Natural killer cell (primary cell): ENCODE measurements around the gene RILP. TPM values are rescaled to one million over a fixed set of nuclear protein-coding genes. Genes with fewer than 3 reads are reported as not detected.

Experiments
- ATAC-seq, 3 donors: fragments of 150-1000 bp in 2 of 3; fragments of 200-7000 bp in 1 of 3; cut with Tn5 transposase; 1 replicate in 1 of 3; 2 replicates in 2 of 3; pipeline ENCODE4 v1.10.0; 2021; ENCODE audit warnings: mild to moderate bottlenecking in 2 of 3, moderate library complexity in 2 of 3
- DNase-seq, 2 donors: peaks; one replicate each; pipeline versions ENCODE4 v3.0.0 to v3.0.0-alpha.2; 2013 to 2021; ENCODE audit warnings: mixed read lengths in 1 of 2
- H3K27ac ChIP-seq: one replicate; pipeline ENCODE4 v1.5.1; 2013; ENCODE audit warnings: mild to moderate bottlenecking, low read length
- H3K27me3 ChIP-seq: one replicate; pipeline ENCODE4 v1.6.1; 2013; ENCODE audit warnings: low read length; ENCODE audit not compliant: control insufficient read depth, insufficient read depth
- H3K36me3 ChIP-seq: one replicate; pipeline ENCODE4 v1.6.1; 2013; ENCODE audit warnings: low read length; ENCODE audit not compliant: control insufficient read depth, insufficient read depth
- H3K4me1 ChIP-seq: one replicate; pipeline ENCODE4 v1.6.1; 2013; ENCODE audit warnings: low read length; ENCODE audit not compliant: control insufficient read depth, insufficient read depth
- H3K4me3 ChIP-seq: one replicate; pipeline ENCODE4 v1.5.1; 2013; ENCODE audit warnings: low read length
- H3K9me3 ChIP-seq: one replicate; pipeline ENCODE4 v1.6.1; 2013; ENCODE audit warnings: low read length; ENCODE audit not compliant: control insufficient read depth, insufficient read depth
- H3K27ac Mint-ChIP-seq, 2 donors: one replicate each; pipeline ENCODE4 v1.8.0; 2022; ENCODE audit warnings: mild to moderate bottlenecking in 2 of 2, mixed read lengths in 2 of 2, moderate library complexity in 1 of 2
- H3K27me3 Mint-ChIP-seq, 2 donors: one replicate each; pipeline ENCODE4 v1.8.0; 2022; ENCODE audit warnings: low read depth in 2 of 2, mixed read lengths in 2 of 2
- H3K36me3 Mint-ChIP-seq: one replicate; pipeline ENCODE4 v1.8.0; 2022; ENCODE audit warnings: mixed read lengths
- H3K4me1 Mint-ChIP-seq, 2 donors: one replicate each; pipeline ENCODE4 v1.8.0; 2022; ENCODE audit warnings: mixed read lengths in 2 of 2
- H3K4me3 Mint-ChIP-seq: one replicate; pipeline ENCODE4 v1.8.0; 2022; ENCODE audit warnings: mild to moderate bottlenecking, moderate library complexity, mixed read lengths
- H3K9me3 Mint-ChIP-seq, 2 donors: one replicate each; pipeline ENCODE4 v1.8.0; 2022; ENCODE audit warnings: mixed read lengths in 2 of 2
- WGBS: methylation state at CpG from one replicate; pipeline ENCODE4 v1.1.7; 2013; ENCODE audit warnings: missing lambda C conversion rate; ENCODE audit not compliant: insufficient coverage; 5-methylcytosine and 5-hydroxymethylcytosine counted together
- intact Hi-C: fragments of 100-400 bp; cut with micrococcal nuclease; formaldehyde crosslinking; loops from one replicate; pipeline ENCODE4 v1.14.2; 2022
- total RNA-seq, 4 donors: library from RNA; stranded (reverse); fragments of 120-200 nt in 1 of 4; gene quantifications; one replicate each; pipeline versions ENCODE4 v1.2.3 to v1.2.4, GENCODE V29; 2013 to 2022
- TF ChIP-seq, protein P1 (sequence below): fragments of 200-600 bp; IDR thresholded peaks from one replicate; pipeline ENCODE4 v1.8.0; 2022; ENCODE audit warnings: antibody characterized with exemption

RILP gene
- total RNA-seq, 3 donors from 2014 or later (not counting 1 experiment from before 2014, with no cell fraction given), result 2.3 to 5.1 (median 4.0) TPM

DNA sequence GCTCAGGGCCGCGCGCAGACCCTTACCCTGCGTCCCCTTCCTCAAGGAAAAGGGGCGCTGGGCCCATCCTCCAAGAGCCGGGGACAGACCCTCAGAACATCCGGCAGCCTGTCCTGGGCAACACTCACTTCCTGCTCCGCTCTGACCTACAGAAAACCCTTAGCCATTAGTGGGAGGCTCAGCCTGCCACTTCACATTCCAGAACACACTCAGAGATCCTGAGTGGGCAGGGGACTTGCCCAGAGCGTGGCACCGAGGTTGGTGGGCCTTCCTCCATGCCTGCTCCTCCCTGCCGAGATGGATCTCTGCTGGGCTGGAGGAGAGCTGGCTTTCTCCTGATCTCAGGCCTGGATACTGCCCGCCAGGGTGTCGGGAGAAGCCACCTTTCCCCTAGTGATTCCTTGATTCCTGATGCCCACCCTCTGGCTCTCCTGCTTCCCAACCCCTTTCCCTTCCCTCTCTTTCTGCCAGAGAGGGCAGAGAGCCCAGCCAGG, 5.6 kb downstream of the RILP start:
- Mint-ChIP-seq H3K9me3 (no peaks in the 10 kb centered on the region), H3K36me3 (no peaks in the 10 kb centered on the region), H3K27me3 (no peaks in the 10 kb centered on the region)

DNA sequence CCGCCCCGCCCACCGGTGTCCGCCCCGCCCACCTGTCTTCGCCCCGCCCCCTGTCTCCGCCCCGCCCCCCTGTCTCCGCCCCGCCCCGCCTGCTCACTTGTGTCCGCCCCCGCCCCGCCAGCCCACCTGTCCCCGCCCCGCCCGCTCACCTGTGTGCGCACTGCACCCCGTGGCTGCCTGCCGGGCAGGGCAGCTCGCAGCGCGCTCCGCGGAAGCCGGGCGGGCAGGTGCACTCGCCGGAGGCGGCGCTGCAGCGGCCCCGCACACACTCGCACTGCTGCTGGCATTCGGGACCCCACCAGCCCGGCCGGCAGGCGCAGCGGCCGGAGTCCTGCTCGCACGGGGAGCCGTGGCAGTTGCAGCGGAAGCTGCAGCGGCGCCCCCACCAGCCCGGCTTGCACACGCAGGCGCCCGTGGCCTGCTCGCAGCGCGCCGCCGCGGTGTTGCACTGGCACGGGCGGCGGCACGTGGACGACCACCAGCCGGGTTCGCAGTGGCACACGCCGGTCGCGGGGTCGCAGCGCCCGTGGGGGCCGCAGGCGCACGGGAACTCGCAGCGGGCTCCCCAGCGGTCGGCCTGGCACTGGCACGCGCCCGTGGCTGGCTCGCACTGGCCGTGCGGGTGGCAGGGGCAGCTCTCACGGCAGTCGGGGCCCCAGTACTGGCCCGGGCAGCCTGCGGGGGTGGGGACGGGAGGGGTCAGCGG, 6.2 kb downstream of the RILP start:
- H3K27ac ChIP-seq, result no peak overlapping the region
- H3K4me3 ChIP-seq, result no peak overlapping the region
- TF ChIP-seq, protein P1, sequence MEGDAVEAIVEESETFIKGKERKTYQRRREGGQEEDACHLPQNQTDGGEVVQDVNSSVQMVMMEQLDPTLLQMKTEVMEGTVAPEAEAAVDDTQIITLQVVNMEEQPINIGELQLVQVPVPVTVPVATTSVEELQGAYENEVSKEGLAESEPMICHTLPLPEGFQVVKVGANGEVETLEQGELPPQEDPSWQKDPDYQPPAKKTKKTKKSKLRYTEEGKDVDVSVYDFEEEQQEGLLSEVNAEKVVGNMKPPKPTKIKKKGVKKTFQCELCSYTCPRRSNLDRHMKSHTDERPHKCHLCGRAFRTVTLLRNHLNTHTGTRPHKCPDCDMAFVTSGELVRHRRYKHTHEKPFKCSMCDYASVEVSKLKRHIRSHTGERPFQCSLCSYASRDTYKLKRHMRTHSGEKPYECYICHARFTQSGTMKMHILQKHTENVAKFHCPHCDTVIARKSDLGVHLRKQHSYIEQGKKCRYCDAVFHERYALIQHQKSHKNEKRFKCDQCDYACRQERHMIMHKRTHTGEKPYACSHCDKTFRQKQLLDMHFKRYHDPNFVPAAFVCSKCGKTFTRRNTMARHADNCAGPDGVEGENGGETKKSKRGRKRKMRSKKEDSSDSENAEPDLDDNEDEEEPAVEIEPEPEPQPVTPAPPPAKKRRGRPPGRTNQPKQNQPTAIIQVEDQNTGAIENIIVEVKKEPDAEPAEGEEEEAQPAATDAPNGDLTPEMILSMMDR, result peak; percentile 23
- Mint-ChIP-seq H3K36me3 (no peaks in the 10 kb centered on the region), H3K9me3 (no peaks in the 10 kb centered on the region), H3K27ac (no peak overlapping the region), H3K4me1 (peaks cover 0 to 11% of the 10 kb centered on the region in 2 donors), H3K4me3 (peak overlapping the region; percentile 86), H3K27me3 (no peaks in the 10 kb centered on the region)
- WGBS, result under 1% methylated on average over 90 of the region's 90 CpGs
- no peaks in the 10 kb centered on the region for H3K36me3 ChIP-seq
- DNase-seq, result peak; percentile 55 to 86
- ATAC-seq, result peak; percentile 68 to 73 (median 69)
- intact Hi-C loops, result no loop called here
- H3K4me1 ChIP-seq, result peaks cover 37% of the 10 kb centered on the region
- H3K9me3 ChIP-seq, result no peaks in the 10 kb centered on the region
- H3K27me3 ChIP-seq, result no peaks in the 10 kb centered on the region

More for the DNA sequence above, 5.6 kb downstream of the RILP start:
- H3K4me1 Mint-ChIP-seq, result peaks cover 0 to 13% of the 10 kb centered on the region in 2 donors
- DNase-seq, result no peak
- TF ChIP-seq, protein P1, result no peak
- Histone ChIP-seq H3K4me1 (peaks cover 39% of the 10 kb centered on the region), H3K9me3 (no peaks in the 10 kb centered on the region), H3K27ac (peak overlapping the region; percentile 29), H3K27me3 (no peaks in the 10 kb centered on the region), H3K36me3 (no peaks in the 10 kb centered on the region), H3K4me3 (no peak overlapping the region)
- peak overlapping the region in 1 of 2 donors; percentile 82 for H3K27ac Mint-ChIP-seq
- 24% methylated on average over 13 of the region's 13 CpGs for WGBS
- ATAC-seq, result no peak
- intact Hi-C loops, result no loop called here
- H3K4me3 Mint-ChIP-seq, result peak overlapping the region; percentile 86

DNA sequence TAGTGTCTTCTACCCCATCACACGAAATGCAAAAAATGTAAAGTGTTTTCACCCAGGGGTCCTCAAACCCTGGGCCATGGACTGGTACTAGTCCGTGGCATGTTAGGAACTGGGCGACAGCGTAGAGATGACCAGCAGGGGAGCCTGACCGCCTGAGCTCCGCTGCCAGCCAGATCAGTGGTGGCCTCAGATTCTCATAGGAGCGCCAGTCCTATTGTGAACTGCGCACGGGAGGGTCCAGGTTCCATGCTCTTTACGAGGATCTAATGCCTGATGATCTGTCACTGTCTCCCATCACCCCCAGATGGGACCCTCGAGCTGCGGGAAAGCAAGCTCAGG, 8.6 kb downstream of the RILP start:
- no peak overlapping the region for H3K27ac Mint-ChIP-seq
- intact Hi-C loops, result no loop called here

More for the DNA sequence above, 8.6 kb downstream of the RILP start:
- Histone ChIP-seq H3K4me3 (no peak overlapping the region), H3K4me1 (peaks cover 23% of the 10 kb centered on the region), H3K27ac (no peak overlapping the region), H3K36me3 (no peaks in the 10 kb centered on the region), H3K27me3 (no peaks in the 10 kb centered on the region), H3K9me3 (no peaks in the 10 kb centered on the region)
- Mint-ChIP-seq H3K4me3 (no peak overlapping the region), H3K27me3 (no peaks in the 10 kb centered on the region), H3K9me3 (no peaks in the 10 kb centered on the region), H3K4me1 (peaks cover 0 to 7% of the 10 kb centered on the region in 2 donors), H3K36me3 (no peaks in the 10 kb centered on the region)
- TF ChIP-seq, protein P1, result no peak
- ATAC-seq (no peak), DNase-seq (no peak)
- WGBS, result 96% methylated on average over 10 of the region's 12 CpGs
